Smooth muscle cell (in vitro differentiated cells): Measurements from ENCODE around the gene CREBL2. TPM values are rescaled to one million over a fixed set of nuclear protein-coding genes. Genes with fewer than 3 reads are reported as not detected.

Experiments used
- DNase-seq: peaks from one replicate; lab custom pipeline; 2025; ENCODE audit not compliant: unreplicated experiment; lab: John Stamatoyannopoulos, UW
- H2AFZ ChIP-seq: fragments of 200-600 bp; sonication (generic); 2 replicates; pipeline ENCODE4 v1.6.0; 2016; ENCODE audit warnings: antibody characterized with exemption, low read depth, mild to moderate bottlenecking
- H3F3A ChIP-seq: fragments of 200-600 bp; sonication (generic); 2 replicates; pipeline ENCODE4 v1.6.0; 2017; ENCODE audit warnings: antibody characterized with exemption, low read depth
- H3K27ac ChIP-seq: fragments of 200-600 bp; sonication (generic); 2 replicates; pipeline ENCODE4 v1.5.1; 2016; ENCODE audit warnings: low read depth, mild to moderate bottlenecking
- H3K27me3 ChIP-seq: fragments of 200-600 bp; sonication (generic); 2 replicates; pipeline ENCODE4 v1.6.1; 2016; ENCODE audit warnings: low read depth, mild to moderate bottlenecking
- H3K36me3 ChIP-seq: fragments of 200-600 bp; sonication (generic); 2 replicates; pipeline ENCODE4 v1.5.1; 2016; ENCODE audit warnings: low read depth
- H3K4me1 ChIP-seq: fragments of 200-600 bp; sonication (generic); 2 replicates; pipeline ENCODE4 v1.5.1; 2016; ENCODE audit warnings: low read depth
- H3K4me2 ChIP-seq: fragments of 200-600 bp; sonication (generic); 2 replicates; pipeline ENCODE4 v1.6.0; 2016; ENCODE audit warnings: mild to moderate bottlenecking
- H3K4me3 ChIP-seq: fragments of 200-600 bp; sonication (generic); 2 replicates; pipeline ENCODE4 v1.5.1; 2016; ENCODE audit warnings: mild to moderate bottlenecking
- H3K79me2 ChIP-seq: fragments of 200-600 bp; sonication (generic); 2 replicates; pipeline ENCODE4 v1.6.0; 2016; ENCODE audit warnings: low read depth, mild to moderate bottlenecking
- H3K9ac ChIP-seq: fragments of 200-600 bp; sonication (generic); 2 replicates; pipeline ENCODE4 v1.6.0; 2016; ENCODE audit warnings: low read depth
- H3K9me3 ChIP-seq: fragments of 200-600 bp; sonication (generic); replicated peaks from 2 replicates; pipeline ENCODE4 v1.5.1; 2016; ENCODE audit warnings: low read depth
- H4K20me1 ChIP-seq: fragments of 200-600 bp; sonication (generic); 2 replicates; pipeline ENCODE4 v1.6.0; 2016; ENCODE audit warnings: low read depth
- WGBS: methylation state at CpG from one replicate; pipeline ENCODE4 v1.1.7; 2016; ENCODE audit warnings: low lambda C conversion rate; 5-methylcytosine and 5-hydroxymethylcytosine counted together
- polyA plus RNA-seq: library from polyadenylated mRNA; unstranded; fragments of >200 nt; fragmentation: Nextera tagmentation; extraction: Ambion mirVana; gene quantifications from 2 replicates; pipeline ENCODE4 v1.2.1, GENCODE V29; 2016
- total RNA-seq: library from RNA; depleted of rRNA; stranded (reverse); fragments of >200 nt; gene quantifications from 2 replicates; pipeline ENCODE4 v1.2.3, GENCODE V29; 2014
- TF ChIP-seq, protein P1 (sequence below): fragments of 200-600 bp; sonication (generic); IDR thresholded peaks from 2 replicates; pipeline ENCODE4 v1.5.1; 2017; ENCODE audit warnings: borderline replicate concordance, mild to moderate bottlenecking, antibody characterized with exemption; ENCODE audit not compliant: insufficient read depth, poor library complexity, severe bottlenecking

CREBL2 gene
- total and polyA plus RNA-seq, 2 experiments from 2014 or later, result 4.2 to 6.6 TPM

DNA sequence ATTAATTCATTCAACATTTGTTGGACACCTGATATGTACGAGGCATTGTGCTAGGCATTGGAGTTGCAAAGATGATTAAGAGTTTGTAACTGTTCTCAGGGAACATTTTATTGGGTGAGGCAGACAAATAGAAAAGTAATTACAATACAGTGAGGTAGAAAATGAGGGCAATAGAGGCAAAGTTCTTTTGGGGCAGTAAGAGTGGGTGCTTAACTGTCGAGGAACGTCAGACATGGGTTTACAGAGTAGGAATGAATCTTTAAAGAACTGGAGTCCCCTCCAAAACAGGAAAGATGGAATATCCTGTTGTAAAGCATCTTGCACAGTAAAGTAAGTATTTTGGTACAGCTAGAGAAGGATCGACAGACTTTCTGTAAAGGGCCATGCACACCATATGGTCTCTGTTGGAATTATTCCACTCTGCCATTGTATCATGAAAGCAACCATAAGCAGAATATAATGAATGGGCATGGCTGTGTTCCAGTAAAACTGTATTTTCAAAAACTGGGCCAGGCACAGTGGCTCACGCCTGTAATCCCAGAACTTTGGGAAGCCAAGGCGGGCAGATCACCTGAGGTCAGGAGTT, 9.1 kb downstream of the CREBL2 start:
- no peak overlapping the region for H3K4me3 ChIP-seq
- TF ChIP-seq, protein P1, sequence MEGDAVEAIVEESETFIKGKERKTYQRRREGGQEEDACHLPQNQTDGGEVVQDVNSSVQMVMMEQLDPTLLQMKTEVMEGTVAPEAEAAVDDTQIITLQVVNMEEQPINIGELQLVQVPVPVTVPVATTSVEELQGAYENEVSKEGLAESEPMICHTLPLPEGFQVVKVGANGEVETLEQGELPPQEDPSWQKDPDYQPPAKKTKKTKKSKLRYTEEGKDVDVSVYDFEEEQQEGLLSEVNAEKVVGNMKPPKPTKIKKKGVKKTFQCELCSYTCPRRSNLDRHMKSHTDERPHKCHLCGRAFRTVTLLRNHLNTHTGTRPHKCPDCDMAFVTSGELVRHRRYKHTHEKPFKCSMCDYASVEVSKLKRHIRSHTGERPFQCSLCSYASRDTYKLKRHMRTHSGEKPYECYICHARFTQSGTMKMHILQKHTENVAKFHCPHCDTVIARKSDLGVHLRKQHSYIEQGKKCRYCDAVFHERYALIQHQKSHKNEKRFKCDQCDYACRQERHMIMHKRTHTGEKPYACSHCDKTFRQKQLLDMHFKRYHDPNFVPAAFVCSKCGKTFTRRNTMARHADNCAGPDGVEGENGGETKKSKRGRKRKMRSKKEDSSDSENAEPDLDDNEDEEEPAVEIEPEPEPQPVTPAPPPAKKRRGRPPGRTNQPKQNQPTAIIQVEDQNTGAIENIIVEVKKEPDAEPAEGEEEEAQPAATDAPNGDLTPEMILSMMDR, result no peak
- no peak overlapping the region for H3K9ac ChIP-seq
- DNase-seq, result no peak
- H3K79me2 ChIP-seq, result no peaks in the 10 kb centered on the region
- WGBS, result 94% methylated on average over 6 of the region's 6 CpGs
- H3K27me3 ChIP-seq, result no peaks in the 10 kb centered on the region
- peaks cover 24% of the 10 kb centered on the region for H4K20me1 ChIP-seq
- no peak overlapping the region for H2AFZ ChIP-seq
- no peaks in the 10 kb centered on the region for H3K9me3 ChIP-seq
- no peaks in the 10 kb centered on the region for H3K4me1 ChIP-seq
- H3K27ac ChIP-seq, result no peak overlapping the region
- no peaks in the 10 kb centered on the region for H3K36me3 ChIP-seq
- no peak overlapping the region for H3K4me2 ChIP-seq
- H3F3A ChIP-seq, result peaks cover 7% of the 10 kb centered on the region

- H2AFZ ChIP-seq, result no peak overlapping the region
- 61% methylated on average over 3 of the region's 3 CpGs for WGBS
- H3K4me3 ChIP-seq, result no peak overlapping the region
- H3F3A ChIP-seq, result no peaks in the 10 kb centered on the region
- H3K79me2 ChIP-seq, result no peaks in the 10 kb centered on the region
- no peaks in the 10 kb centered on the region for H3K36me3 ChIP-seq
- no peaks in the 10 kb centered on the region for H3K4me1 ChIP-seq
- TF ChIP-seq, protein P1, result no peak
- H3K9me3 ChIP-seq, result no peaks in the 10 kb centered on the region
- H4K20me1 ChIP-seq, result peaks cover 27% of the 10 kb centered on the region
- no peak overlapping the region for H3K27ac ChIP-seq
- DNase-seq, result no peak
- no peak overlapping the region for H3K9ac ChIP-seq
- H3K4me2 ChIP-seq, result no peak overlapping the region
- no peaks in the 10 kb centered on the region for H3K27me3 ChIP-seq
Measured at GRCh38 chr12:12622418-12622817, 10.7 kb downstream of the CREBL2 start.

GRCh38 chr12:12624498-12624992, 12.9 kb downstream of the CREBL2 start:
- no peaks in the 10 kb centered on the region for H3K79me2 ChIP-seq
- no peaks in the 10 kb centered on the region for H3K4me1 ChIP-seq
- H3K27ac ChIP-seq, result no peak overlapping the region
- peaks cover 47% of the 10 kb centered on the region for H4K20me1 ChIP-seq
- H3K27me3 ChIP-seq, result no peaks in the 10 kb centered on the region
- H3K9me3 ChIP-seq, result no peaks in the 10 kb centered on the region
- H3F3A ChIP-seq, result no peaks in the 10 kb centered on the region
- TF ChIP-seq, protein P1, result no peak
- 73% methylated on average over 5 of the region's 5 CpGs for WGBS
- no peak for DNase-seq
- H3K36me3 ChIP-seq, result no peaks in the 10 kb centered on the region
- H3K4me2 ChIP-seq, result no peak overlapping the region
- H3K9ac ChIP-seq, result no peak overlapping the region
- H2AFZ ChIP-seq, result no peak overlapping the region
- H3K4me3 ChIP-seq, result no peak overlapping the region

DNA sequence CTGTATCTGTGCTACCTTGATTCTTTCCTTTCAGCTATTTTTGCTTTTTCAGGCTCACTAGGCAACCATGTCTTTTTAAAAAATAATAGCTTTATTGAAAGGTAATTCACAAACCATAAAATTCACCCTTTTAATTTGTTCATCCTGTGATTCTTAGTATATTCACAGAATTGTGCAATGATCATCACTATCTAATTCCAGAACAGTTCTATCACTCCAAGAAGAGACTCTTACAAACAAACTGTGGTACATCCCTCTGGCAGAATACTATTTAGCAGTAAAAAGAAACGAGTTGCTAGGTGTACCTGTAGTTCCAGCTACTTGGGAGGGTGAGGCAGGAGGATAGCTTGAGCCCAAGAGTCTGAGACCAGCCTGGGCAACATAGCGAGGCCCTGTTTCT, 14.8 kb downstream of the CREBL2 start:
- Histone ChIP-seq H3K9ac (no peak overlapping the region), H3K27ac (no peak overlapping the region), H3K9me3 (no peaks in the 10 kb centered on the region), H3K4me3 (no peak overlapping the region), H4K20me1 (peaks cover 60% of the 10 kb centered on the region), H3K4me1 (no peaks in the 10 kb centered on the region), H3K79me2 (no peaks in the 10 kb centered on the region), H3K36me3 (no peaks in the 10 kb centered on the region), H3F3A (no peaks in the 10 kb centered on the region), H2AFZ (no peak overlapping the region), H3K27me3 (no peaks in the 10 kb centered on the region), H3K4me2 (no peak overlapping the region)
- 92% methylated on average over 2 of the region's 2 CpGs for WGBS
- TF ChIP-seq, protein P1, result no peak
- DNase-seq, result no peak
